Measurements from ENCODE around the gene ARMH4.
A peak's percentile ranks its signal among the peaks of the same experiment; 100 is the strongest.
"Not testable (repeated sequence)": the region's sequence is repeated elsewhere in the genome, so short reads cannot be mapped to it uniquely, and the experiment has no call there.

Gene ARMH4

GRCh38 chr14:58145936-58146335 lies 6.1 kb downstream of the ARMH4 start:
- no peak for DNase-seq (ENCODE audit: low read depth in 4 of 4, low spot score in 1 of 4)

GRCh38 chr14:58143106-58143505 lies 8.9 kb downstream of the ARMH4 start:
- DNase-seq (ENCODE audit: low read depth in 4 of 4, low spot score in 1 of 4) = no peak

GRCh38 chr14:58141893-58142292 lies 10.1 kb downstream of the ARMH4 start:
- no peak for DNase-seq (ENCODE audit: low read depth in 4 of 4, low spot score in 1 of 4)

DNA sequence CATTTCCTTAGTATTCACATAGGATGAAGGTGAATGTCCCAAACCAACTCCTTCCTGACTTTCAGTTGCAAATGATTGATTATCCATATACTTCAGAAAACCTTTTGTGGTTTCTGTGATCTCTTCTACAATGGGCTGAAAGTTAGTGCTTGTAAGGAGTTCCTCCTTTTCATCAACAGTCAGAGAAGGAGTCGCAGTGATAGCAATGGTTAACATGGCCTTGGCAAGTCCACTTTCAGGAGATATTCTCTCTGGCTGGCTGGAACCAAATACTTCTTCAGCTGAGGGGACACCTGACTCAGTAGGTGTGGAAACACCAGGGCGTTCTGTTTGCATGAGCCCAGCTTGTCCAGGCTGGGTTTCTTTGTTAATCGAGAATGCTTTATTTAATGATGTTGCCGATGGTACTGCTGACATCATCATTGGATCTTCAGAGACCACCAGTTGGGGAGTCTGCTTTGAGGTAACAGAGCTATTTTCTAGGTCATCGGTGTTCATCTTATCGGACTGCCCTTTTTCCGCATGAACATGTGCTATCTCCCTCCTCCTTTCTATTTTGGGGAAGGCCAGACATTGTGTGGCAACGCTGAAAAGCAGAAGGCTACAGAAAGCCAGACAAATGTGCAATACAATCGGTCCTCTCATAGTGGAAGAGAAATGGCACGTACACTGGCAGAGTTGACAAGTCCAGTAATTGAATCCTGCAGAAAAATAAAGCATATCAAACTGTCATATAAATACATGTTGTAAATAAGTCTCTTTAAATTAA lies 13.1 kb downstream of the ARMH4 start:
- DNase-seq (ENCODE audit: low read depth in 4 of 4, low spot score in 1 of 4) = no peak

- no peak for DNase-seq (ENCODE audit: low read depth in 4 of 4, low spot score in 1 of 4)
These were observed 13.8 kb downstream of the ARMH4 start for GRCh38 chr14:58138031-58138713.

DNA sequence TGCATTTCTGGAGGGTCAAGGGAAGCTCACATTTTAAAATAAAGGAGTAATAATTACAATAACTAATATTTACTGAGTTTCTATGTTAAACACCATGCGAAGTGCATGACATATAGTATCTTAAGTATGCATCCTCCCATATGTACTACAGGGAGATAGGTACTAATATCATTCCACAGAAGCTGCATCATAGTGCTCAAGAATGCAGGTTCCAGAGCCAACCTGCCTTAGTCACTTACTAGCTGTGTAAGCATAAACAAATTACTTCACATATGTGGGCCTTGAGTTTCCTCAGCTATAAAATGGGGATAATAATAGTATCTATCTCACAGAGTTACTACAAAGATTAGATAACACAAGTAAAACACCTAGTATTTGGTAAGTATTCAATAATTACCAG lies 18.3 kb downstream of the ARMH4 start:
- DNase-seq (ENCODE audit: low read depth in 4 of 4, low spot score in 1 of 4) = no peak

GRCh38 chr14:58131386-58131785 lies 20.6 kb downstream of the ARMH4 start:
- DNase-seq (ENCODE audit: low read depth in 4 of 4, low spot score in 1 of 4) = no peak

DNA sequence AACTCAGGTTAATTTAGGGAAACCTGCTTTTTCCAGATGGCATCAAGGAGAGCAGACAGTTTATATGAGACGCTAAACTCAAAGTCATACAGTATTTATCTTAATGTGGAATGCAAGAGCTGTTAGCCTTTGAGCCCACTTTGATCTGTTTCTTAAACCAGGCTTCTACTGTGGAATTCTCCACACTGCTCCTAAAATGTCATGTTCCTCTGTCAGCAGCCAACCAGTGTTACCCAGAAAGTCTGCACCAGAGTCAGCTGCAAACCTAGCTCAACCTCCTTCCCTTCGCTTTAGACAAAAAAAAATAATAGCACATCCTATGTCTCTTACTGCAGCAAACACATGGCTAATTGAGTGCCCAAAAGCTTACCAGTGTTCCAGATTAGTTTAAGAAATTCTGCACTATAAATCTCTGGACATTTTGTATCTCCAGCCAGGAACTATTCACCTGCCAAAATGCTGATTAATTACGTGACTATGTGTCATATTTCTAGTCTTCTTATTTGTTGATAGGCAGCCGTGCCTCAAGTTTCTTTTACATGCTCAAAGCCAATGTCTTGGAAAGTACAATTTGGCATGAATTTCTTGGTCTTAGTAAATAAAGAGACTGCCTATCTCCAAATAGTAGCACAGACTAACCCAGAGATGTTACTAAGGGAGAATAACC lies 21.8 kb downstream of the ARMH4 start:
- no peak for DNase-seq (ENCODE audit: low read depth in 4 of 4, low spot score in 1 of 4)

- DNase-seq (ENCODE audit: low read depth in 4 of 4, low spot score in 1 of 4) = no peak
These were observed 22.8 kb downstream of the ARMH4 start for GRCh38 chr14:58129208-58129607.

- no peak for DNase-seq (ENCODE audit: low read depth in 4 of 4, low spot score in 1 of 4)
These were observed 23.6 kb downstream of the ARMH4 start for GRCh38 chr14:58128416-58128815.

GRCh38 chr14:58122546-58122945 lies 29.5 kb downstream of the ARMH4 start:
- DNase-seq (ENCODE audit: low read depth in 4 of 4, low spot score in 1 of 4) = not testable (repeated sequence)

DNA sequence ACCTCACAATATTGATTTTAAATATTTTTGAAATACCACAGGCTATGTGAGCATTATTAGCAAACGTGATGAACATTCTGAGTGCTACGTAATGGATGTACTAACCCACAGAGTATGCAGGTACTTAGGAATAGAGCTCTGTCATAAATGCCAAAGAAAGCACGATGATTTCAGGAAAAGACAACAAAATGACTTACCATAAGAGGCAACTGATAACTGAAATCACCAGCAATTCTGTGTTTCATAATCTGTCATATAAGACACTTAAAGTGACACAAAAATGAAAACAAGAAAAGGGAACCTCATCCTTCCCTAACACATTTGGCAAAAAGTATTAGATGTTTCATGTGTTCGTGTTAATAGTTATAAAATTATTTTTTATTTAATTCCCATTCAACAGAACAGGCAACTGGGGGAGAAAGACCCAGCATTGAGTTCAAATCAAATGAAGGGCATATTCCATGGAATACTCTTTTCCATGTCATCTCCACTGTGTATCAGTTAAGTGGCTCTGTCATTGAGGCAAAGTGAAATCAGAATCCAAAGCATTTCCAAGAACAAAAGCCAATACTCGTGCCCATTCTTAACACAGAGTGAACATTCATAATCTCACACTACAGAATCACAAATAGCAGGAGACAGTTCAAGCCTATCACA lies 30.4 kb downstream of the ARMH4 start:
- no peak for DNase-seq (ENCODE audit: low read depth in 4 of 4, low spot score in 1 of 4)

DNA sequence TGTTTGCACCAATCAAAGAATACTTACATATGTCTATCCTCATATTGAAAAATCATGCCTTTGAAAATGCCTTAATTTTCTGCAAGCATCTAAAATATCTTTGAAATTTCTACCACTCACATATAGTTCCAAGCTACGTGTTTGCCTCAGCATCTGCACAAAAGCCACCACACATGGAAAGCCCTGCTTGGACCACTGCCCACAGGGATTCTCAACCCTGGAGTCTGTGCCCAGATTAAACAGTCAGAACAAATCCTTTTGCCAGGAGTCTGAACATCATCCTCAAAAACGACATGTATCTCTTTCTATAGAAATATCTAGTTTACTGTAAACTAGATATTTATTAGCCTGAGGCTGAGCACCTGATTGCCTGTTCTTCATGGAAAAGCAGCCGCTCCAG lies 32.6 kb downstream of the ARMH4 start:
- DNase-seq (ENCODE audit: low read depth in 4 of 4, low spot score in 1 of 4) = no peak

DNA sequence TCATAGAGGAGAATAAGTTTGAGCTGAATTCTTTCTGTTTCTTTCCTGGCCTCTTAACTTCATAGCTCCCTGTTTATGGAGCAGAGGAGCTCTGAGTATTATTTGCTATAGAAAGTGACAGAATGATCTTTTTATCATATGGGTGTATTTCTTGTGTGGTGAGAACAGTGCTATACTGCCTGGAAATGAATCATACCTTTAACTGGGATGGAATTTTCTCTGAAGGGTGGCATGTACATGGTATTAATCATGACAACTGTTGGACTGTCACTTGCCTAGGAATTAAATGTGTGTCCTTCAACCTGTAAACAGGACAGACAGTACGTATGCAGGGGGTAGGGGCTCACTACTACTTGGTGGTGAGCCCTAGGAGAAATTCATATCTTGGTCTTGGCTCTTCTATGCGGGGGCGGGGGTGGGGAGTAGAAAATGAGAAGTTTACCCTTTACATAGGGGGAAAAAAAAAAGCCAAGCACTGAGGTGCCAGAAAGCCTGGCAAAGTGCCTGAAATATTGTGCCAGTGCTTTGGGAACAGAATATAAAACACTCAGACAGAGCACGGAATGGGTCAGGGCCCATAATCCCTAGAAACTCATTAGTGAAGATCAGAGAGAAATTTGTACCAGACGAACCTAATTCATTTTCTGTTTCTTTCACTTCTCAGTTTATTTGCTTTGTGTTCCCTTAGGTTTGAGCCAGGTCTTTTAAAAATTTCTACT lies 33.8 kb downstream of the ARMH4 start:
- no peak for DNase-seq (ENCODE audit: low read depth in 4 of 4, low spot score in 1 of 4)

- no peak for DNase-seq (ENCODE audit: low read depth in 4 of 4, low spot score in 1 of 4)
These were observed 42.3 kb downstream of the ARMH4 start for GRCh38 chr14:58109744-58110143.

DNA sequence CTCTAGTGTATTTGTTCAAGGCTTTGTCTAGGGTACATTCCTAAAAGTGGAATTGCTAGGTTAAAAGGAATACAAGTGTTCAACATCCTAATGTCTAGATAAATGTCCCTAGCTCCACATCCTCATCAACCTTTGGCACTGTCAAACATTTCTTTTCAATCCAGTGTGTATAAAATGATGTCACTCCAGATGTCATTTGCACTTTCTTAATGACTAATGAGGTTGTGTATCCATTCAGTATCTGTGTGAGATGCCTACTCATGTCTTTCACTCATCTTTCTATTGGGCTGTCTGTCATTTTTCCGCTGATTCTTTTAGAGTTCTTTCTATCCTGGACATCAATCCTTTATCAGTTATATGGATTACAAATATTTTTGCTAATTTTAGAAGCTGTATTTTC lies 43.3 kb downstream of the ARMH4 start:
- no peak for DNase-seq (ENCODE audit: low read depth in 4 of 4, low spot score in 1 of 4)

- DNase-seq (ENCODE audit: low read depth in 4 of 4, low spot score in 1 of 4) = peak in 1 of 4 experiments; percentile 12
These were observed 44.0 kb downstream of the ARMH4 start for GRCh38 chr14:58107947-58108552.

GRCh38 chr14:58107041-58107440 lies 45.0 kb downstream of the ARMH4 start:
- DNase-seq (ENCODE audit: low read depth in 4 of 4, low spot score in 1 of 4) = no peak

DNA sequence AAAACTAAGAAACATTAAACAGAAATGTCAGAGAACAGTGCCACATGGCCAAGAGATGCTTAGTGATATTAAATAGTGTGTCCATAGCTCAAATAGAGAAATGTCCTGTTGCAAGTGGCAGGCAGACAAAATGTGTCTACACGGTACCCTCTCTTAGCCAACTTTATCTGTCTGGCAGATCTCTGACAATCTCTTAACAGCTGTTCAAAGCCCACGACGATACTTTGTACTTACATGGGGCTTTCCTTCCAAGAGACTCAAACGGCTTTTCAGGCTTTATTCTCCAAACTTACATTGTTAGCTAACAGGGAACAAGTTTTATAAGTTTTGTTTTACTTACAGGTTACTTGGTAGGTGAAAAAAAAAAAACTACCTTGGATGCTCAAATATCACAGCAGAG lies 45.6 kb downstream of the ARMH4 start:
- DNase-seq (ENCODE audit: low read depth in 4 of 4, low spot score in 1 of 4) = no peak

DNA sequence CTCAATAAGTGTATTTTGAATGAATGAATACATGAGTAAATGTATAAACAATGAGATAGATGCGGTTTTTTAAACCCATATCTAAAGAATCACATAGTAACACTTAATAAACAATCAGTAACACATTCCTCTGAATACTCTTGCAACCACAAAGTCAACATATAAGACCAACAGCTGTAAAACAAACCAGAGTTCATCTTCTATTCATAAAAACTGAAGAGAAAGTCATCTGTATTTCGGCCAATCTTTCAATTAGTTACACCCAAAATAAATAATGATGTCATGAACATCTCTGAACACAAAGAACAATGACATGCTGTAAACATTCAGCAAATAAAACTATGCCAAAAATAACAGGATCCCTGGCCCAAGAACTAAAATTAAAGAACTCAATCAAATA lies 47.2 kb downstream of the ARMH4 start:
- no peak for DNase-seq (ENCODE audit: low read depth in 4 of 4, low spot score in 1 of 4)
